Activated CD8-positive, alpha-beta T cell treated with anti-CD3 and anti-CD28 coated beads, Interleukin-2, amount 10 ng/mL, durations not matched to agents 7 days and 5 days (primary cell): ENCODE results near the gene PRRX1. TPM values are rescaled to one million over a fixed set of nuclear protein-coding genes. Genes with fewer than 3 reads are reported as not detected.

Experiments used
- ATAC-seq: fragments of 150-1000 bp; cut with Tn5 transposase; one replicate; pipeline ENCODE4 v1.10.0; 2021; ENCODE audit warnings: moderate library complexity
- CTCF ChIA-PET: fragments of 350-600 bp; sonication (Branson Sonifier 250); formaldehyde crosslinking; loops from one replicate; lab custom pipeline; 2021; ENCODE audit warnings: antibody characterized with exemption; lab: Charles Lee
- POLR2A ChIA-PET: fragments of 350-600 bp; sonication (Branson Sonifier 250); formaldehyde crosslinking; loops from one replicate; lab custom pipeline; 2021; ENCODE audit warnings: antibody characterized with exemption; lab: Charles Lee
- DNase-seq: peaks from one replicate; pipeline ENCODE4 v3.0.0-alpha.2; 2020
- H3K27ac Mint-ChIP-seq: one replicate; pipeline ENCODE4 v1.8.0; 2021; ENCODE audit warnings: mild to moderate bottlenecking, mixed read lengths
- H3K27me3 Mint-ChIP-seq: one replicate; pipeline ENCODE4 v1.8.0; 2021; ENCODE audit warnings: low read depth, mixed read lengths
- H3K36me3 Mint-ChIP-seq: one replicate; pipeline ENCODE4 v1.8.0; 2021; ENCODE audit warnings: low read depth, mixed read lengths
- H3K4me1 Mint-ChIP-seq: one replicate; pipeline ENCODE4 v1.8.0; 2021; ENCODE audit warnings: low read depth, mixed read lengths
- H3K4me3 Mint-ChIP-seq: one replicate; pipeline ENCODE4 v1.8.0; 2021; ENCODE audit warnings: mild to moderate bottlenecking, mixed read lengths
- H3K9me3 Mint-ChIP-seq: one replicate; pipeline ENCODE4 v1.8.0; 2022; ENCODE audit warnings: mixed read lengths; ENCODE audit not compliant: insufficient read depth
- total RNA-seq, 2 experiments: library from RNA; stranded (reverse); gene quantifications; one replicate each; pipeline ENCODE4 v1.2.3, GENCODE V29; 2021

PRRX1 gene
- total RNA-seq, 2 experiments from 2014 or later = not detected

DNA sequence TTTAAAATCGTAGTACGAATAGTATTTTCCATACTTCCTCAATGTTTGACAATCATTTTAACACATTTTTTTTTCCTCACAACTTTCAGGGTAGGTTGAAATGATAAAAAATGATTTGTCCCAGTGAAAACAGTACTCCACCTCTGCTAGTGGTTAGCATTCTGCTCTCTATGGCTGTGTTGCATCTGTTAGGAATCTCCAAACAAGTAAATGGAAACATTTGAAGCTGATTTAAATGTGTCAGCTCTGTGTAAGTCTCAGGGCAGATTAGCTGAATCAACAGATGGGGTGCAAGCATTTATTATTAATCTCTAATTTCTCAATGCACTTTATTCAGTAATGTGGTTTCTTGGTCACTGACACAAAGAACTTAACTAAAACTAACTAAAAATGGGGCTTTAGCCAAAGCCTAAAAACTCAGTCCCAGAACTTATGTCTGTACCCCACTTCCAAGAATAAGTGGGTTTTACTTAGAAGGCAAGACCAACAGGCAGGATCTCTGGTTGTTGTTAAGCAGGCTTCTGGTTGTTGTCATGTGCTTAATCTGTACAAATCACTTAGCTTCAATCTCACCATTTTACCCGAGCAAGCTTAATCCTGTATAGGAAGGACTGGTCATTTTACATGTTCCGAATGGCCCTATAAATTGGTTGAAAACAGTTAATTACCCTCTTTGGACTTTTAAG lies 67.8 kb downstream of the PRRX1 start:
- Mint-ChIP-seq H3K4me1 (no peaks in the 10 kb centered on the region), H3K27me3 (no peaks in the 10 kb centered on the region), H3K4me3 (no peak overlapping the region), H3K9me3 (no peaks in the 10 kb centered on the region), H3K27ac (no peak overlapping the region), H3K36me3 (no peaks in the 10 kb centered on the region)
- DNase-seq = no peak
- ChIA-PET POLR2A (no interaction called here), CTCF (no interaction called here)
- ATAC-seq = no peak

DNA sequence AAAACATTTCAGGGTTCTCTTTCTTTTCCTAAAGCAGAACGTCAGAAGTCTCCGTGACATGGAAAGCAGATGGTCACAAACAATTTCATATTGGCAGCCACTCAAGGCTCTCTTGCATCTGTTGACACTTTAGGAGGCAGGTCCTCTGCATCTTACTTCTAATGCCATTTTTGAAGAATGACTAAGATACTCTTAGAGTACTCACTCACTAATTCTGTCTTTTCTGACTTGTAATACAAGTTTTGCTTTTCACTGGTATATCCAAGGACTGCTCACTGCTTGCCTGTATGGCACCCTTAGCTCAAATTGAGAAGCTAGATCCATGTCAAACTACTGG lies 68.3 kb downstream of the PRRX1 start:
- Mint-ChIP-seq H3K4me3 (no peak overlapping the region), H3K27ac (no peak overlapping the region), H3K27me3 (no peaks in the 10 kb centered on the region), H3K9me3 (no peaks in the 10 kb centered on the region), H3K4me1 (no peaks in the 10 kb centered on the region), H3K36me3 (no peaks in the 10 kb centered on the region)
- ATAC-seq (no peak), DNase-seq (no peak)
- POLR2A ChIA-PET = no interaction called here
- CTCF ChIA-PET = no interaction called here

DNA sequence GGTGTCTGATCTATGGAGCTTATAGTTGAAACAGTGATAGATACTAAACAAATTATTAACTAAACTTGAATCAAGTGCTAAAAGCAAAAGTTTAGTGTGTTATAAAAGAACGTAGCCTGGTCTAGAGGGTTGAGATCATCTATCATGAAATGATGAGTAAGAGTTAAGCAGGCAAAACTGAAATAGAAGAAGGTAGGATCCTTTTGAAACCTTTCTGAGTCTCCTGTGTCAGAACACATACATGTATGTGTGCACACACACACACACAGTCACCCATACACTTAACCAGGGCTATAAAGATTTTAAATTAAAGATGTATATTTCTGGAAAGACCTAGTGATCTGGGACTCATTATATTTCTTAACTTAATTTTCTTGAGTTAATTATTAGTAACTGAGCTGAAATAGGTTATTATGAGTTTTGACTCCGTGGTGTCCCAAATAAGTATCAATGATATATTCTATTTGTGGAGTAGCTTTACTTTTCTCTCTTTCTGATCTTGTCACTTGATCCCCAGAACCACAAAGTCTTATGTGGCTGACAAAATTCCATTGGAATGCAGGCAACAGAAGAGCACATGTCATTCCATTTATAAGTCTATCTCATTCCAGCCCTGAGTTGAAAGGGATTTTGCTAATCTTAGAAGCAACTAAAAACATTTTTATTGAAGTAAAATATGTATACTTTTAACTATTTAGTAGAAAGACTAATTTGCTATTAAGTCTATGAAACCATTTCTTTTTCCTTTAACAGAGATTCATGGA lies 70.7 kb downstream of the PRRX1 start:
- no peak for DNase-seq
- H3K4me3 Mint-ChIP-seq = no peak overlapping the region
- no peak overlapping the region for H3K27ac Mint-ChIP-seq
- no peaks in the 10 kb centered on the region for H3K4me1 Mint-ChIP-seq
- H3K36me3 Mint-ChIP-seq = no peaks in the 10 kb centered on the region
- POLR2A ChIA-PET = no interaction called here
- no peak for ATAC-seq
- CTCF ChIA-PET = no interaction called here
- H3K9me3 Mint-ChIP-seq = peaks cover 1% of the 10 kb centered on the region
- no peaks in the 10 kb centered on the region for H3K27me3 Mint-ChIP-seq

DNA sequence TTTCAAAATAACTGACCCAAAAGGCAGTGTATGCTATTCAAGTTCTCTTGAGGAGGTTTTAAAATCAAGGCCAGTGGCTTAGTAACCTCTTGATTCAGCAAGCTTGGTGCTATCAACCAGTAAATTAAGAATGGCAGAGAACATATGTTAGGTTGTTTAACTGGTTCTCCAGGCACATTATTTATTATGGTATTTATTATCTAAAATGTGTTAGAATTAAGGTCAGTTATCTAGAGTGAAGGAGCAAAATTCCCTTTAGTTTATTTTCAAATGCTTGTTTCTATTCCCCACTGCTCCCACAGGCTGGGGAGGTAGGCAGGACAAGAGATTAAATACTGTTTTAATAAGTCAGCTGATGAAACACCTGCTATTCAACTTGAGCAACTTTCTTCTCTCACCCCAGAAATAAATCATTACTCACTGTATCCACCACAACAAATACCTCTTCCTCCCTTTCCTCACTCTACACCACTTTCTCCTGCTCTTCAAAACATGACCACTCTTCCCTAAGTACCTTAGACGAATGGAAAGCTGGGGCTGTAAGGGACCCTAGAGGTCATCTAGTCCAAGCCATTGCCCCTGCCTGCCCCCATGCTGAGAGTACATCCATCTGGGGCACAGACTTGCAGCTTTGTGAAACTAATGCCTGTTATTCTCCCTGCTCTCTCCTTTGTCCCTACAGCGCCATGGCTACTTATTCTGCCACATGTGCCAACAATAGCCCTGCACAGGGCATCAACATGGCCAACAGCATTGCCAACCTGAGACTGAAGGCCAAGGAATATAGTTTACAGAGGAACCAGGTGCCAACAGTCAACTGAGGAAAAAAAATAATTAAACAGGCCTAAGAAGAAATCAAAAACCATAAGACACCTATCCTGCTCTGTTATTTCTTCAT lies 71.7 kb downstream of the PRRX1 start:
- ATAC-seq (no peak), DNase-seq (no peak)
- H3K36me3 Mint-ChIP-seq = no peaks in the 10 kb centered on the region
- CTCF ChIA-PET = no interaction called here
- no peaks in the 10 kb centered on the region for H3K27me3 Mint-ChIP-seq
- H3K4me1 Mint-ChIP-seq = no peaks in the 10 kb centered on the region
- POLR2A ChIA-PET = no interaction called here
- no peak overlapping the region for H3K4me3 Mint-ChIP-seq
- no peak overlapping the region for H3K27ac Mint-ChIP-seq
- H3K9me3 Mint-ChIP-seq = peaks cover 6% of the 10 kb centered on the region

DNA sequence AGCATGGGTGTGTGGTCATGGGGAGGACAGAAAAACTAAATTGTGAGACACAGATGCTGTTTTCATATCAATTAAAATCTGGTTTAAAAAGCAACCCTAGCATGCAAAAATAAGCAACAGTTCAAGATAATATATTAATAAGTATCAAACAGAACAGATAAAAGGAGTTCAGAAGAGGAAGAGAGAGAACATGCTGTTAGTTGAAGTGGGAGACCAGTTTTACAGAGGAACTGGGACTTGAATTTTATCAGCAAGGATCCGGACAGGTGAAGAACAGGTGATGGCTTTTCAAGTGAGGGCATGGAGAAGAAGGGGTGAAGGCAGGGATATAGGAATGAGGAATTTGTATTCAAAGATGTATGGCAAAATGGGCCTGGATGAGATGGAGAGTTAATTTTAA lies 75.9 kb downstream of the PRRX1 start:
- no peak for DNase-seq
- no peaks in the 10 kb centered on the region for H3K27me3 Mint-ChIP-seq
- H3K9me3 Mint-ChIP-seq = peaks cover 6% of the 10 kb centered on the region
- ChIA-PET CTCF (no interaction called here), POLR2A (no interaction called here)
- no peaks in the 10 kb centered on the region for H3K36me3 Mint-ChIP-seq
- H3K4me3 Mint-ChIP-seq = no peak overlapping the region
- H3K4me1 Mint-ChIP-seq = no peaks in the 10 kb centered on the region
- H3K27ac Mint-ChIP-seq = no peak overlapping the region
- ATAC-seq = no peak

DNA sequence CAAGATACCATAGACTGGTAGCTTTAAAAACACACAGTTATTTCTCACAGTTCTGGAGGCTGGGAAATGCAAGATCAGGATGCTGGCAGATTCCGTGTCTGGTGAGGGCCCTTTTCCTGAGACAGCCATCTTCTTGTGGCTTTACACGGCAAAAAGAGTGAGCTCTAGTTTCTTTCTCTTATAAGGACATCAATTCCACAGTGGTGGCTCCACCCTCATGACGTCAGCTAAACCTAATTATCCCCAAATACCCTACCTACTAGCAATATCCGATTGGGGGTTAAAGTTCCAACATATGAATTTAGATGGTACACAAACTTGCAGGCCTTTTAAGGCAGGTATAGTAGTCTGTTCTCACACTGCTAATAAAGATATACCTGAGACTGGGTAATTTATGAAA lies 77.7 kb downstream of the PRRX1 start:
- ChIA-PET CTCF (no interaction called here), POLR2A (no interaction called here)
- ATAC-seq = no peak
- Mint-ChIP-seq H3K9me3 (peaks cover 6% of the 10 kb centered on the region), H3K36me3 (no peaks in the 10 kb centered on the region), H3K27ac (no peak overlapping the region), H3K4me3 (no peak overlapping the region), H3K27me3 (no peaks in the 10 kb centered on the region), H3K4me1 (no peaks in the 10 kb centered on the region)
- DNase-seq = no peak

DNA sequence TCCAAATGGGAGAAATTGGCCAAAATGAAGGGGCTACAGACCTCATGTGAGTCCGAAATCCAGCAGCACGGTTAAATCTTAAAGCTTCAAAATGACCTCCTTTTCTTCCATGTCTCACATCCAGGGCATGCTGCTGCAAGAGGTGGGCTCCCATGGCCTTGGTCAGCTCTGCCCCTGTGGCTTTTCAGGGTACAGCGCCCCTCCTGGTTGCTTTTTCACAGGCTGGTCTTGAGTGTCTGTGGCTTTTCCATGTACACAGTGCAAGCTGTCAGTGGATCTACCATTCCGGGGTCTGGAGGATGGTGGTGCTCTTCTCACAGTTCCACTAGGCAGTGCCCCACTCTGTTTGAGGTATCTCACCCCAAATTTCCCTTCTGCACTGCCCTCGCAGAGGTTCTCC lies 78.7 kb downstream of the PRRX1 start:
- no peak for DNase-seq
- no peaks in the 10 kb centered on the region for H3K36me3 Mint-ChIP-seq
- POLR2A ChIA-PET = no interaction called here

DNA sequence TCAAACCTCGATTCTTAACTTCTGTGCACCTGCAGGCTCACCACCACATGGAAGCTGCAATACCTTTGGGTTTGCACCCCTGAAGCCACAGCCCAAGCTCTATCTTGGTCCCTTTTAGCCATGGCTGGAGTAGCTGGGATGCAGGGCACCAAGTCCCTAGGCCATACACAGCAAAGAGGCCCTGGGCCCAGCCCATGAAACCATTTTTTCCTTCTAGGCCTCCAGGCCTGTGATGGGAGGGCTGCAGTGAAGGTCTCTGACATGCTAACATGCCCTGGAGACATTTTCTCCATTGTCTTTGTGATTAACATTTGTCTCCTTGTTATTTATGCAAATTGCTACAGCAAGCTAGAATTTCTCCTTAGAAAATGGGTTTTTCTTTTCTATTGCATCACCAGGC lies 79.2 kb downstream of the PRRX1 start:
- peaks cover 4% of the 10 kb centered on the region for H3K27me3 Mint-ChIP-seq
- ChIA-PET CTCF (no interaction called here), POLR2A (no interaction called here)
- DNase-seq = no peak
- no peaks in the 10 kb centered on the region for H3K4me1 Mint-ChIP-seq
- no peak overlapping the region for H3K27ac Mint-ChIP-seq
- H3K36me3 Mint-ChIP-seq = no peaks in the 10 kb centered on the region
- H3K4me3 Mint-ChIP-seq = no peak overlapping the region
- no peak for ATAC-seq
- peaks cover 6% of the 10 kb centered on the region for H3K9me3 Mint-ChIP-seq

More for the DNA sequence above, 78.7 kb downstream of the PRRX1 start:
- Mint-ChIP-seq H3K27ac (no peak overlapping the region), H3K4me3 (no peak overlapping the region), H3K4me1 (no peaks in the 10 kb centered on the region), H3K27me3 (peaks cover 4% of the 10 kb centered on the region), H3K9me3 (peaks cover 6% of the 10 kb centered on the region)
- CTCF ChIA-PET = no interaction called here
- ATAC-seq = no peak

DNA sequence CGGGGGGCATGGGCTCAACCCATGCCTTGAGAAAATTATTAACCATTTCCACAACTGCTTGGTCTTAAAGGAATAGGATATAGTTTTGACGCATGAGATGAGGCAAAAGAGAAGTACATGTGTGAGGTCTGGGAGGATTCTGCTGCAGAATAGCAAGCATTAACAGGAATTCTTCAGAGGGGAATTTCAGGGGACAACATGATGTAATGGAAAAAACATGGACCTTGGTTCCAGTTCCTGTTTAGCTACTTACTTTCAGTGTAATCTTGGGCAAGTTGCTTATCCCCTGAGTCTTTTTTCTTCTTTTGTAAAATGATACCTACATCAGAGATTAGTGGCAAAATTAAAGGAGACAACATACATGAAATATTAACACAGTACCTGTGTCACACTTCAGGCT lies 85.6 kb downstream of the PRRX1 start:
- Mint-ChIP-seq H3K27ac (no peak overlapping the region), H3K4me1 (no peaks in the 10 kb centered on the region), H3K27me3 (peaks cover 4% of the 10 kb centered on the region), H3K9me3 (no peaks in the 10 kb centered on the region), H3K36me3 (no peaks in the 10 kb centered on the region), H3K4me3 (no peak overlapping the region)
- ATAC-seq = no peak
- DNase-seq = no peak
- ChIA-PET CTCF (no interaction called here), POLR2A (no interaction called here)

DNA sequence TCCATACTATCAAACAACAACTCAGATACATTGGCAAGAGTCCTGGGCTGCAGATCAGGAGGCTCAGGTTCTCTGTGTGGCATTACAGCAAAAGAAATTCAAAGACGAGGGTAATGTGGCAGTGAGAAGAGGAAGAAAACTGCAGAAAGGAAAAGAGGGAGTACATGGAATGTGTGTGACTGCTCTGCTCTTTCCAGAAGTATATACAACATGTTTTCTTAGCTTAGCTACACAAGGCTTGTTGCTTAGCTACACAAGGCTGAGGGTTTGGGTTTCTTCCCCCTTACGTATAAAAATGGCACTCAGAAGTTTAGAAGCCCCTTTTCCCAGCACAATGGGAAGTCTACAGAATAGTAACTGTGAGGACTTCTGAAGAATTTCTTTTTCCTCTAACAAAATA lies 86.0 kb downstream of the PRRX1 start:
- POLR2A ChIA-PET = no interaction called here

DNA sequence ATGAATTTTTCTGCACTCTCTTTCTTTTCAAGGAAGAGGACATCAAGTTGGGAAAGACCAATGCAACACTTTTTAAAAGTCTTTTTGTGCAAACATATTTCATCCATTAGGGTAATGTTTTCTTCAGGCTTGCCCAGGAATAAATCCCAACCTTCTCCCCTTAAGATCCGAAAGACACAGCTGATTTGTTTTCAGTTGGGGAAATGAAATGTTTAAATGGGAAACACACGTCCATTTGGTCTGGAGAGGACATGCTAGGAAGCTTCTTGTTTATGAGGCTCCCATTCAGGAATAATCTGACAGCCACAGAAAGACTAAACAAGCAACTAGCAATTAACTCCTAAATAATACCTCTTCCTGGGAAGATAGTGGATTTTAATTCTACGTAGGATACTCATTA lies 91.9 kb downstream of the PRRX1 start:
- no peak for ATAC-seq
- no peaks in the 10 kb centered on the region for H3K4me1 Mint-ChIP-seq
- H3K9me3 Mint-ChIP-seq = no peaks in the 10 kb centered on the region
- no peak overlapping the region for H3K27ac Mint-ChIP-seq
- H3K36me3 Mint-ChIP-seq = no peaks in the 10 kb centered on the region
- POLR2A ChIA-PET = no interaction called here
- CTCF ChIA-PET = no interaction called here
- DNase-seq = no peak
- no peak overlapping the region for H3K4me3 Mint-ChIP-seq
- no peaks in the 10 kb centered on the region for H3K27me3 Mint-ChIP-seq

More for the DNA sequence above, 86.0 kb downstream of the PRRX1 start:
- no peaks in the 10 kb centered on the region for H3K36me3 Mint-ChIP-seq
- CTCF ChIA-PET = no interaction called here
- no peak overlapping the region for H3K27ac Mint-ChIP-seq
- ATAC-seq (no peak), DNase-seq (no peak)
- peaks cover 4% of the 10 kb centered on the region for H3K27me3 Mint-ChIP-seq
- no peak overlapping the region for H3K4me3 Mint-ChIP-seq
- H3K9me3 Mint-ChIP-seq = no peaks in the 10 kb centered on the region
- H3K4me1 Mint-ChIP-seq = no peaks in the 10 kb centered on the region

DNA sequence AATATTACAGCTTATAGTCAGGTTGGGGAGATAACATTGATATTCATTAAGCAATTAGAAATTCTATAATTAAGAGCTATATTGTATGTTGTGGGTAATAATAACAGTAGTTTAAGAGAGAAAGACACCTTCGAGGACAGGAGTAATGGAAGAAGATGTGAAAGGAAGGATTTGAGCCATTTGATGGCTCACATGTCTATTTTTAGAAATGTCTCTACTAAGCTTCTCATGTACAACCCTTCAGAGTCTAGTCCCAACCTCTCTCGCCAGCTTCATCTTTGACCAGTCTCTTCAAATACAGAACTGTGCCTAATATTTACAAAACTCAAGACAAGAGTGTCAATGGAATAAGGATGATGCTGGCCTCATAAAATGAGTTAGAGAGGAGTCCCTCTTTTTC lies 95.1 kb downstream of the PRRX1 start:
- H3K27me3 Mint-ChIP-seq = no peaks in the 10 kb centered on the region
- H3K27ac Mint-ChIP-seq = no peak overlapping the region
- no peak overlapping the region for H3K4me3 Mint-ChIP-seq
- ChIA-PET POLR2A (no interaction called here), CTCF (no interaction called here)
- ATAC-seq (no peak), DNase-seq (no peak)
- no peaks in the 10 kb centered on the region for H3K9me3 Mint-ChIP-seq
- no peaks in the 10 kb centered on the region for H3K4me1 Mint-ChIP-seq
- no peaks in the 10 kb centered on the region for H3K36me3 Mint-ChIP-seq
